ENCODE results near the gene HSPA5.

The HSPA5 gene

GRCh38 chr9:125189361-125190289, 51.5 kb downstream of the HSPA5 start, which contains the start of gene PPP6C:
Gene PPP6C, minus strand, starts transcription at chr9:125189803. Its CDS starts 85 bp downstream, at chr9:125189718.
- DNase-seq (ENCODE audit: low read depth in 3 of 3) = peak; percentile 95 to 96 (median 96)

- no peak for DNase-seq (ENCODE audit: low read depth in 3 of 3)
Measured at GRCh38 chr9:125189011-125189360, 52.2 kb downstream of the HSPA5 start.

Data from stimulated activated CD4-positive, alpha-beta T cell treated with anti-CD3 and anti-CD28 coated beads, TNF-alpha, amount 100 ng/mL, for 4 hours (primary cell).